ENCODE measurements around the gene IGIP. TPM values are rescaled to one million over a fixed set of nuclear protein-coding genes. Genes with fewer than 3 reads are reported as not detected.

The IGIP gene
- total and polyA plus RNA-seq, 4 donors, result 9.6 to 34.4 (median 12.6) TPM

DNA sequence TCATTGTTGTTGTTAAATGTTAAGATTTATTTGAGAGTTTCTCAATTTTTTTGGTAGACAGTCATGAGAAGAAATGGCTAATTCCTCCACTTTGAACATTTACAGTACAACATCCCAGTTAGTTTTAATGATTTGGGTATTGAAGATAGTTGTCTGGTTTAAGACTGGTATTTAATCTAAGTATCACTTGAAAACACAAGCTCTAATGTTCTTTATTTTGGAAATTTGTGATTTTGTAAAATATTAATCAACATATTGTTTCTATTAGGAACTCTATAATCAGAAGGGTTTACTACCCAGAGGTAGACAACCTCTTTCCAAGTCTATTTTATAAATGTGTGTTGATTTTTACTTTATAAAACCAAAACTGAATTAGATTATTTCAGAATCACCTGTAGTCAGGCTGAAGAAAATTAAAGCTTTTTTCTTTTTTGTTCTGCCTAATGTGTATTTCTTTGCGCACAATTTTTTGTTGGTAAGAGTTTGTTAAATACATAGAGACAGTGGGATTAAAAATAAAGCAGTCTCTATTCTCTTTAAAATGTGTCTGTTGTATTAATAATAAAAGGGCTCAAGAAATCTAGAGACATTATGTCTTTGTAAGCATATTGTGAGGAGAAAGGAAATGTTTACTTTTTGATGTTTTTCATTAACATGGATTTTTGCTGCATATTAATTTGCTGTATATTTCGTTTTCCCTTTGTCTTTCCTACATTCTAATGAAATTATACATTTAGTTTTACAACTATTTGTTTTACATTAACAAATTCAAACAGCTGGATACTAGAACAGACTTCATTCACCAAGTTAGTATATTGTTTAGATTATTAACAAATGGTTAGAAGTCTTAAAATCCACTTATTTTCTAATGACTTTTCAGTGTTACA lies 15.7 kb upstream of the IGIP start:
- peaks cover 47% of the 10 kb centered on the region for H3K27me3 ChIP-seq (ENCODE audit: control insufficient read depth, insufficient read depth, low read length)
- H3K4me3 ChIP-seq (ENCODE audit: low read depth, low read length), result no peak overlapping the region
- peak in 3 of 6 donors; percentile 20 to 64 (median 33) for DNase-seq (ENCODE audit: low read depth in 4 of 6, low spot score in 6 of 6)
- no peak overlapping the region for H3K27ac ChIP-seq (ENCODE audit: low read depth, low read length)
- no CpG with 5 or more reads among the region's 2 CpGs for WGBS (ENCODE audit: insufficient coverage)
- peaks cover 36% of the 10 kb centered on the region for H3K4me1 ChIP-seq (ENCODE audit: control insufficient read depth, insufficient read depth, low read length)
- no peaks in the 10 kb centered on the region for H3K9me3 ChIP-seq (ENCODE audit: control insufficient read depth, insufficient read depth, low read length)
- H3K36me3 ChIP-seq (ENCODE audit: control insufficient read depth, insufficient read depth, low read length), result peaks cover 4% of the 10 kb centered on the region

DNA sequence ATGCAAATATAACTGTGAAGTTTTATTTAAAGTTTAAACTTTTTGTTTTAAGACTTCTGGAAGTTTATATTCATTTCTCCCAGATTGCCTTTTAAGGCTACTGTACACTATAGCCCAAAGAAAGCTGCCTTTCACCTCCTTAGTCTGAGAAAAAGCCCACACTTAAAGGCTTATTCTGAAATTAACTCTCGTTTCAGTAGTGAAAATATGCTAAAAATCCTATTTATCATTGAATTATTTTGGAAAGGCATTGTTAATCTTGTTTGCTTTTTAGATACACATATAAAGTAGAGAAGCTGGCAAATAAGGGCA lies 15.1 kb upstream of the IGIP start:
- Histone ChIP-seq H3K27me3 (ENCODE audit: control insufficient read depth, insufficient read depth, low read length) (peaks cover 47% of the 10 kb centered on the region), H3K4me3 (ENCODE audit: low read depth, low read length) (no peak overlapping the region), H3K36me3 (ENCODE audit: control insufficient read depth, insufficient read depth, low read length) (peaks cover 4% of the 10 kb centered on the region), H3K9me3 (ENCODE audit: control insufficient read depth, insufficient read depth, low read length) (no peaks in the 10 kb centered on the region), H3K27ac (ENCODE audit: low read depth, low read length) (no peak overlapping the region), H3K4me1 (ENCODE audit: control insufficient read depth, insufficient read depth, low read length) (peaks cover 37% of the 10 kb centered on the region)
- no CpG with 5 or more reads among the region's 1 CpG for WGBS (ENCODE audit: insufficient coverage)
- DNase-seq (ENCODE audit: low read depth in 4 of 6, low spot score in 6 of 6), result no peak

DNA sequence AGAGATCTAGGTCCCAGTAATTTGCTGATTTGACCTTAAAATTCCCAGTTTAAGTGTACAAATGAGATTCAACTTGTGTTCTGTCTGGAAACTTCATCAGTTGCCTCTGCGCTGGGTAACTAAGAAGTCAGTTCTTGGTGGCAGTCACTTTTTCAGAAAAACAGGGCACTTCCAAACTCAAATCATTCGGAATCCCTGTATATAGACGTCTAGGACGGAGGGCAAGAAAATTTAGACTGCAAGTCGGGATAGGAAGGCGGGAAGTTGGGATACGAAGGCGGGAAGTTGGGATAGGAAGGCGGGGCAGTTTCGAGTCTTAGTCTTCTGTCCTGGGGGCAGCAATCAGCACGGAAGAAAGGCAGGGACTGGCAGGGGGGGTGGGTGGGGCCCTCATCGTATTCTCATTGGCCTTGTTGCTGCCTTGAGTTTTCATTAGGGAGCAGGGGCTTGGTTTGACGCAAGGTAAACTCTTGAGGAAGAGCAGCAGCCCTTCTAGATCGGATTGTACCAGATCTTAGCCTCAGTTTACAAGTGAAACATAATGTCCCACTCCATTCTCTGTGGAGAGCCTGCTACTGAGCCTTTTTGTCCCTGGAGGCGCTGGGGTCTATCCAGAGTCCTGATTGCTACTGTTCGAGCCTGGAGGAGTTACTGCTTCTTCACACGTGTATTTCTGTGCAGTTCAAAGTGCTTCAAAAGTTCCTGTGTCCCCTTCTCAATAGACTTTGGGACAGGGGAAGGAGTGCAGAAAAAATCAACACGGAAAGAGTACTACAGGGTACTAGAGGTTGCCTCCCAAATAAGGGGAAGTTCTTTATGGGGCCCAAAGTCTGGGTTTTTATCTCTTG lies 14.5 kb upstream of the IGIP start:
- WGBS (ENCODE audit: insufficient coverage), result 32% methylated on average over 16 of the region's 18 CpGs
- Histone ChIP-seq H3K4me1 (ENCODE audit: control insufficient read depth, insufficient read depth, low read length) (peaks cover 37% of the 10 kb centered on the region), H3K27me3 (ENCODE audit: control insufficient read depth, insufficient read depth, low read length) (peaks cover 47% of the 10 kb centered on the region), H3K9me3 (ENCODE audit: control insufficient read depth, insufficient read depth, low read length) (no peaks in the 10 kb centered on the region), H3K27ac (ENCODE audit: low read depth, low read length) (no peak overlapping the region), H3K4me3 (ENCODE audit: low read depth, low read length) (no peak overlapping the region), H3K36me3 (ENCODE audit: control insufficient read depth, insufficient read depth, low read length) (peaks cover 4% of the 10 kb centered on the region)
- DNase-seq (ENCODE audit: low read depth in 4 of 6, low spot score in 6 of 6), result no peak

DNA sequence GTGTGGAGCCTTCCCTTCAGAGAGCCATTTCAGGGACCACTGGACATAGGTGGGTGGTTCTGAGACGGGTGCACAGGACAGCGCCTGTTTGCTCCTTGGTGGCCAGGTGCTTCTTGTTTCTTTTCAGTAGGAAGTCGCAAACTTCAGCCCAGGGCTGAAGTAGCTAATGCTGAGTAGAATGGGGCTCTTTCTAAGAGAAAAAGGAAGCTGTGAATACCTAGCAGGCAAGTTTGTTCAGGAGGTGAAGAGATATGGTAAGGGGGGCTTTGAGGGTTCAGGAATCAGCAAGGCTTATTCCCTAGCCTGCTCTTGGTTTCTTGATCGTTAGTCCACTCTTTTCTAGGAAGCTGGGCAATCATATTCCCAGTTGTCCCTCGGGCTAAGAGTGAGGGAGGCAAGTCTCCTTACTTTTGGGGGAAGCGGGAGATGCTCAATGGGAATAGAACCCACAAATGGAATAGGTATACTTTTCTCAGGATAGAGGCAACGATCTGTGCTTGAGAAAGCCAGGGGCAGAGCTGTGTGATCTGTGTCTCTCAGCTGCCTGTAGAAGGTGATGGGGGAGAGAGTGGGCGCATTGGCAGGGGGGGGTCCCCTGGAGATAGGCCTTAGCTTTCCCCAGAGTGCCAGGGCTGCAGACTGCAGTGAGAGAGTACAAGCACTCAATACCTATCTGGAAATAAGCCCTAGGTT lies 13.7 kb upstream of the IGIP start:
- Histone ChIP-seq H3K9me3 (ENCODE audit: control insufficient read depth, insufficient read depth, low read length) (no peaks in the 10 kb centered on the region), H3K36me3 (ENCODE audit: control insufficient read depth, insufficient read depth, low read length) (peaks cover 4% of the 10 kb centered on the region), H3K27me3 (ENCODE audit: control insufficient read depth, insufficient read depth, low read length) (peaks cover 47% of the 10 kb centered on the region), H3K4me3 (ENCODE audit: low read depth, low read length) (no peak overlapping the region), H3K4me1 (ENCODE audit: control insufficient read depth, insufficient read depth, low read length) (peaks cover 34% of the 10 kb centered on the region), H3K27ac (ENCODE audit: low read depth, low read length) (no peak overlapping the region)
- 33% methylated on average over 7 of the region's 8 CpGs for WGBS (ENCODE audit: insufficient coverage)
- DNase-seq (ENCODE audit: low read depth in 4 of 6, low spot score in 6 of 6), result no peak

DNA sequence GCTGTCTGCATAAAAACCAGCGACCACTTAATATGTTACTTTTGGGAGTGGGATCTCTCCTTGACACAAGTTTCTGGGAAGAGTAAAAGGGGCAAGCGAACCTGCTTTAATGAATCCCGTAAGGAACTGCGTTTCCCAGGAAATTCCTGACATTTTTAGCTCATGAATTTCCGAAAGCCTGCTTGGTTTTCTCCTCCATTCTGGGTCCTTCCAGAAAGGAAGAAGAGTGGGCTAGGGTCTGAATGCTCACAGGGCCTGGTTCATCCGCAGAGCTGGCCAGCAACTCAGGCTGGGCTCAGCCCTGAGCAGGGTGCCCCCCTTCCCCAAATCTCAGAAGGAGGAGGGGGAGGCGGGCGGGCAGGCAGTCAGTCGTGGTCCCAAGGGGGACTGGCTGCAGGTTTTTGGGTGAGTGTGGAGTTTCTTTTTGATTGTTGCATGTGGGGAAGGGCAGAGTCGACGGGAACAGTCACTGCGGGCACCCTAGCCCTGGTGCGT lies 13.0 kb upstream of the IGIP start:
- peaks cover 4% of the 10 kb centered on the region for H3K36me3 ChIP-seq (ENCODE audit: control insufficient read depth, insufficient read depth, low read length)
- H3K4me1 ChIP-seq (ENCODE audit: control insufficient read depth, insufficient read depth, low read length), result peaks cover 30% of the 10 kb centered on the region
- WGBS (ENCODE audit: insufficient coverage), result 9% methylated on average over 8 of the region's 13 CpGs
- H3K9me3 ChIP-seq (ENCODE audit: control insufficient read depth, insufficient read depth, low read length), result no peaks in the 10 kb centered on the region
- peaks cover 47% of the 10 kb centered on the region for H3K27me3 ChIP-seq (ENCODE audit: control insufficient read depth, insufficient read depth, low read length)
- H3K4me3 ChIP-seq (ENCODE audit: low read depth, low read length), result peak overlapping the region; percentile 65
- DNase-seq (ENCODE audit: low read depth in 4 of 6, low spot score in 6 of 6), result peak in 1 of 6 donors; percentile 11
- no peak overlapping the region for H3K27ac ChIP-seq (ENCODE audit: low read depth, low read length)

DNA sequence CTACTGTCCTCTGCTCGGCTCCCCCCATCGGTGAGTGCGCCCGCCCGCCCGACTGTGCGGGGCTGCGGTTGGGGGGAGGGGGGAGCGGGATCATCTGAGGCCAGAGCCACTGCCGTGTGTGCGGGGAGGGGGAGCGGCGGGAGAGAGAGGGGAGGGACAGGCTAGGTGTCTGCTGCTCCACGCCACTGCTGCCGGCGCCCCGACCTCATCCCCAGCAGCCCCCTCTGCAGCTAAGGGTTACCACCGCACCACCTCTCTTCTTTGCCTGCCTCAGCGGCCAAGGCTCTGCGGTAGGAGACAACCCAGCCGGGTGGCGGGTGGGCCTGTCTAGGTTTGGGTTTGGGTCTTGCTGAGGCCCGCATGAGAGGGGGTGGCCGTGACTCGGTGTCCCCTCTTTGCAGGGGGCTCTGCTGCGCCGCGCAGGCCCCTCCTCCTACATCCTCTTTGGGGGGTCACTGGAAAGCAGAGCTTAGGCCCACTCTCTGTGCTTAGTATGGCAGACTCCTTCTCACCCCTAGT lies 12.5 kb upstream of the IGIP start:
- 0% methylated on average over 17 of the region's 28 CpGs for WGBS (ENCODE audit: insufficient coverage)
- Histone ChIP-seq H3K9me3 (ENCODE audit: control insufficient read depth, insufficient read depth, low read length) (no peaks in the 10 kb centered on the region), H3K4me3 (ENCODE audit: low read depth, low read length) (peak overlapping the region; percentile 65), H3K27ac (ENCODE audit: low read depth, low read length) (peak overlapping the region; percentile 73), H3K27me3 (ENCODE audit: control insufficient read depth, insufficient read depth, low read length) (peaks cover 44% of the 10 kb centered on the region), H3K36me3 (ENCODE audit: control insufficient read depth, insufficient read depth, low read length) (peaks cover 4% of the 10 kb centered on the region), H3K4me1 (ENCODE audit: control insufficient read depth, insufficient read depth, low read length) (peaks cover 27% of the 10 kb centered on the region)
- DNase-seq (ENCODE audit: low read depth in 4 of 6, low spot score in 6 of 6), result no peak

DNA sequence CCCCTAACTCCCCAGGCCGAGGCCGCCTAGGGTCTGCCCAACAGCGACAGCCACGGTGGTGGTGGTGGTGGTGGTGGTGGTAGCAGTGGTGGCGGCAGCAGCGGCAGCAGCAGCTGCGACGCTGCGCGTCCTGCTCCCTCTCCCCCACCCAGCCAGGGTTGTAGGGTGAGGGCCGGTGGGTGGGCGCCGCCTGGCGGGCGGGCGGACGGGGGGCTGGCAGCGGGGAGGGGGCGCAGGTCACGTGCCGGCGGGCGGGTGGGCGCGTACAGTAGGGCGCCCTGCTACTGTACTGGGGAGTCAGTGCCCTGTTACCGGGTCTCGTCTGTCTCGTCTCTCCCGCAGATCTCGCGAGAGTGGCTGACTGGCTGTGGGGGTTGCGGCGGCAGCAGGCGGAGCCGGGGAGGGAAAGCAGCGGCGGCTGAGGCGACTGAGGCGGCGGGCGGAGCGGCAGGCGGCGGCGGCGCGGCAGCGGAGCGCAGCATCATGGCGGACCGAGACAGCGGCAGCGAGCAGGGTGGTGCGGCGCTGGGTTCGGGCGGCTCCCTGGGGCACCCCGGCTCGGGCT lies 12.0 kb upstream of the IGIP start, which contains the start of gene PURA:
PURA (plus strand) TSS at position 411 of the 565 bp plus-strand sequence; CDS start at position 484, 73 bp downstream.
- peak; percentile 54 to 98 (median 87) for DNase-seq (ENCODE audit: low read depth in 4 of 6, low spot score in 6 of 6)
- H3K4me1 ChIP-seq (ENCODE audit: control insufficient read depth, insufficient read depth, low read length), result peaks cover 22% of the 10 kb centered on the region
- no peaks in the 10 kb centered on the region for H3K9me3 ChIP-seq (ENCODE audit: control insufficient read depth, insufficient read depth, low read length)
- under 1% methylated on average over 50 of the region's 60 CpGs for WGBS (ENCODE audit: insufficient coverage)
- H3K27ac ChIP-seq (ENCODE audit: low read depth, low read length), result peak within 1 kb of the TSS; percentile 73
- peaks cover 4% of the 10 kb centered on the region for H3K36me3 ChIP-seq (ENCODE audit: control insufficient read depth, insufficient read depth, low read length)
- H3K27me3 ChIP-seq (ENCODE audit: control insufficient read depth, insufficient read depth, low read length), result peaks cover 38% of the 10 kb centered on the region
- peak within 1 kb of the TSS; percentile 65 for H3K4me3 ChIP-seq (ENCODE audit: low read depth, low read length)

DNA sequence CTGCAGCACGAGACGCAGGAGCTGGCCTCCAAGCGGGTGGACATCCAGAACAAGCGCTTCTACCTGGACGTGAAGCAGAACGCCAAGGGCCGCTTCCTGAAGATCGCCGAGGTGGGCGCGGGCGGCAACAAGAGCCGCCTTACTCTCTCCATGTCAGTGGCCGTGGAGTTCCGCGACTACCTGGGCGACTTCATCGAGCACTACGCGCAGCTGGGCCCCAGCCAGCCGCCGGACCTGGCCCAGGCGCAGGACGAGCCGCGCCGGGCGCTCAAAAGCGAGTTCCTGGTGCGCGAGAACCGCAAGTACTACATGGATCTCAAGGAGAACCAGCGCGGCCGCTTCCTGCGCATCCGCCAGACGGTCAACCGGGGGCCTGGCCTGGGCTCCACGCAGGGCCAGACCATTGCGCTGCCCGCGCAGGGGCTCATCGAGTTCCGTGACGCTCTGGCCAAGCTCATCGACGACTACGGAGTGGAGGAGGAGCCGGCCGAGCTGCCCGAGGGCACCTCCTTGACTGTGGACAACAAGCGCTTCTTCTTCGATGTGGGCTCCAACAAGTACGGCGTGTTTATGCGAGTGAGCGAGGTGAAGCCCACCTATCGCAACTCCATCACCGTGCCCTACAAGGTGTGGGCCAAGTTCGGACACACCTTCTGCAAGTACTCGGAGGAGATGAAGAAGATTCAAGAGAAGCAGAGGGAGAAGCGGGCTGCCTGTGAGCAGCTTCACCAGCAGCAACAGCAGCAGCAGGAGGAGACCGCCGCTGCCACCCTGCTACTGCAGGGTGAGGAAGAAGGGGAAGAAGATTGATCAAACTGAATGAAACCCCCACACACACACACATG lies 11.2 kb upstream of the IGIP start:
- under 1% methylated on average over 60 of the region's 65 CpGs for WGBS (ENCODE audit: insufficient coverage)
- Histone ChIP-seq H3K4me1 (ENCODE audit: control insufficient read depth, insufficient read depth, low read length) (peaks cover 18% of the 10 kb centered on the region), H3K36me3 (ENCODE audit: control insufficient read depth, insufficient read depth, low read length) (peaks cover 4% of the 10 kb centered on the region), H3K4me3 (ENCODE audit: low read depth, low read length) (peak overlapping the region; percentile 65), H3K27me3 (ENCODE audit: control insufficient read depth, insufficient read depth, low read length) (peaks cover 30% of the 10 kb centered on the region), H3K9me3 (ENCODE audit: control insufficient read depth, insufficient read depth, low read length) (no peaks in the 10 kb centered on the region), H3K27ac (ENCODE audit: low read depth, low read length) (peak overlapping the region; percentile 69)
- peak in 4 of 6 donors; percentile 48 to 70 (median 60) for DNase-seq (ENCODE audit: low read depth in 4 of 6, low spot score in 6 of 6)

Measured in spinal cord (tissue), 10 donors.